Stimulated activated naive CD8-positive, alpha-beta T cell treated with anti-CD3 and anti-CD28 coated beads, Interleukin-15, Interleukin-2, amounts not matched to agents 100 ng/mL and 50 ng/mL, for 24 hours (primary cell): ENCODE data around the gene EIF2B5.
"Not testable (repeated sequence)": the region's sequence is repeated elsewhere in the genome, so short reads cannot be mapped to it uniquely, and the experiment has no call there.

Experiments
- H3K27ac Mint-ChIP-seq: one replicate; pipeline ENCODE4 v1.8.0; 2021; ENCODE audit warnings: mild to moderate bottlenecking, mixed read lengths
- H3K27me3 Mint-ChIP-seq: one replicate; pipeline ENCODE4 v1.8.0; 2021; ENCODE audit warnings: mixed read lengths
- H3K36me3 Mint-ChIP-seq: one replicate; pipeline ENCODE4 v1.8.0; 2021; ENCODE audit warnings: low read depth, mixed read lengths
- H3K4me1 Mint-ChIP-seq: one replicate; pipeline ENCODE4 v1.8.0; 2021; ENCODE audit warnings: low read depth, mixed read lengths
- H3K4me3 Mint-ChIP-seq: one replicate; pipeline ENCODE4 v1.8.0; 2021; ENCODE audit warnings: mild to moderate bottlenecking, mixed read lengths
- H3K9me3 Mint-ChIP-seq: one replicate; pipeline ENCODE4 v1.8.0; 2021; ENCODE audit warnings: mixed read lengths

Gene EIF2B5

GRCh38 chr3:184135149-184135910 lies at the start of gene EIF2B5:
EIF2B5 (plus strand) TSS chr3:184135358; CDS start chr3:184135386, 28 bp downstream.
- H3K4me3 Mint-ChIP-seq, result peak within 1 kb of the TSS; percentile 97
- H3K27me3 Mint-ChIP-seq, result no peaks in the 10 kb centered on the region
- H3K9me3 Mint-ChIP-seq, result no peaks in the 10 kb centered on the region
- peaks cover 33% of the 10 kb centered on the region for H3K4me1 Mint-ChIP-seq
- H3K36me3 Mint-ChIP-seq, result peaks cover 25% of the 10 kb centered on the region
- H3K27ac Mint-ChIP-seq, result peak within 1 kb of the TSS; percentile 95

GRCh38 chr3:184085389-184085852 lies 49.7 kb upstream of the EIF2B5 start:
- no peak overlapping the region for H3K4me3 Mint-ChIP-seq
- H3K9me3 Mint-ChIP-seq, result peaks cover 12% of the 10 kb centered on the region
- H3K36me3 Mint-ChIP-seq, result no peaks in the 10 kb centered on the region
- H3K27ac Mint-ChIP-seq, result no peak overlapping the region
- no peaks in the 10 kb centered on the region for H3K4me1 Mint-ChIP-seq
- no peaks in the 10 kb centered on the region for H3K27me3 Mint-ChIP-seq

GRCh38 chr3:184092199-184092598 lies 43.0 kb upstream of the EIF2B5 start:
- Mint-ChIP-seq H3K4me1 (no peaks in the 10 kb centered on the region), H3K27ac (no peak overlapping the region), H3K9me3 (peaks cover 18% of the 10 kb centered on the region), H3K36me3 (peaks cover 10% of the 10 kb centered on the region), H3K27me3 (peaks cover 18% of the 10 kb centered on the region), H3K4me3 (no peak overlapping the region)

GRCh38 chr3:184096811-184097383 lies 38.3 kb upstream of the EIF2B5 start, which contains the start of gene HTR3E:
HTR3E (plus strand) TSS chr3:184097064; CDS start chr3:184097530, 466 bp downstream.
- Mint-ChIP-seq H3K27ac (no peak within 1 kb of the TSS), H3K4me1 (no peaks in the 10 kb centered on the region), H3K4me3 (no peak within 1 kb of the TSS), H3K27me3 (peaks cover 13% of the 10 kb centered on the region), H3K9me3 (peaks cover 12% of the 10 kb centered on the region), H3K36me3 (peaks cover 6% of the 10 kb centered on the region)

- H3K4me3 Mint-ChIP-seq, result no peak overlapping the region
- peaks cover 7% of the 10 kb centered on the region for H3K27me3 Mint-ChIP-seq
- H3K9me3 Mint-ChIP-seq, result peaks cover 6% of the 10 kb centered on the region
- H3K4me1 Mint-ChIP-seq, result no peaks in the 10 kb centered on the region
- H3K27ac Mint-ChIP-seq, result no peak overlapping the region
- peaks cover 6% of the 10 kb centered on the region for H3K36me3 Mint-ChIP-seq
Observed at GRCh38 chr3:184097556-184097955, 37.6 kb upstream of the EIF2B5 start.

- Mint-ChIP-seq H3K9me3 (no peaks in the 10 kb centered on the region), H3K27ac (no peak overlapping the region), H3K4me3 (no peak overlapping the region), H3K4me1 (no peaks in the 10 kb centered on the region), H3K36me3 (no peaks in the 10 kb centered on the region), H3K27me3 (peaks cover 3% of the 10 kb centered on the region)
Observed at GRCh38 chr3:184099806-184100686, 35.1 kb upstream of the EIF2B5 start.

- Mint-ChIP-seq H3K36me3 (no peaks in the 10 kb centered on the region), H3K27me3 (peaks cover 5% of the 10 kb centered on the region), H3K4me3 (no peak overlapping the region), H3K27ac (no peak overlapping the region), H3K4me1 (no peaks in the 10 kb centered on the region), H3K9me3 (no peaks in the 10 kb centered on the region)
Observed at GRCh38 chr3:184110316-184110725, 24.8 kb upstream of the EIF2B5 start.

GRCh38 chr3:184116017-184116416 lies 19.1 kb upstream of the EIF2B5 start:
- Mint-ChIP-seq H3K4me1 (no peaks in the 10 kb centered on the region), H3K4me3 (no peak overlapping the region), H3K27me3 (peaks cover 9% of the 10 kb centered on the region), H3K27ac (no peak overlapping the region), H3K36me3 (no peaks in the 10 kb centered on the region), H3K9me3 (no peaks in the 10 kb centered on the region)

GRCh38 chr3:184117636-184118035 lies 17.5 kb upstream of the EIF2B5 start:
- Mint-ChIP-seq H3K4me3 (no peak overlapping the region), H3K36me3 (no peaks in the 10 kb centered on the region), H3K4me1 (no peaks in the 10 kb centered on the region), H3K27ac (no peak overlapping the region), H3K9me3 (no peaks in the 10 kb centered on the region), H3K27me3 (peaks cover 9% of the 10 kb centered on the region)

GRCh38 chr3:184121031-184121430 lies 14.1 kb upstream of the EIF2B5 start:
- not testable (repeated sequence) for H3K36me3 Mint-ChIP-seq, H3K4me3 Mint-ChIP-seq, H3K27me3 Mint-ChIP-seq, H3K4me1 Mint-ChIP-seq, H3K27ac Mint-ChIP-seq, H3K9me3 Mint-ChIP-seq

- H3K4me1 Mint-ChIP-seq, result no peaks in the 10 kb centered on the region
- H3K27me3 Mint-ChIP-seq, result no peaks in the 10 kb centered on the region
- H3K36me3 Mint-ChIP-seq, result no peaks in the 10 kb centered on the region
- H3K4me3 Mint-ChIP-seq, result no peak overlapping the region
- H3K9me3 Mint-ChIP-seq, result no peaks in the 10 kb centered on the region
- no peak overlapping the region for H3K27ac Mint-ChIP-seq
Observed at GRCh38 chr3:184126006-184126405, 9.2 kb upstream of the EIF2B5 start.

GRCh38 chr3:184129012-184129411 lies 6.1 kb upstream of the EIF2B5 start:
- H3K36me3 Mint-ChIP-seq, result no peaks in the 10 kb centered on the region
- no peaks in the 10 kb centered on the region for H3K9me3 Mint-ChIP-seq

GRCh38 chr3:184132945-184133344 lies 2.2 kb upstream of the EIF2B5 start:
- Mint-ChIP-seq H3K4me1 (peaks cover 32% of the 10 kb centered on the region), H3K4me3 (no peak overlapping the region), H3K36me3 (peaks cover 17% of the 10 kb centered on the region), H3K27me3 (no peaks in the 10 kb centered on the region), H3K9me3 (no peaks in the 10 kb centered on the region), H3K27ac (no peak overlapping the region)

More at GRCh38 chr3:184129012-184129411, 6.1 kb upstream of the EIF2B5 start:
- no peak overlapping the region for H3K27ac Mint-ChIP-seq
- H3K27me3 Mint-ChIP-seq, result no peaks in the 10 kb centered on the region
- H3K4me1 Mint-ChIP-seq, result peaks cover 8% of the 10 kb centered on the region
- no peak overlapping the region for H3K4me3 Mint-ChIP-seq

GRCh38 chr3:184133840-184134745 lies 1.1 kb upstream of the EIF2B5 start:
- no peaks in the 10 kb centered on the region for H3K27me3 Mint-ChIP-seq
- peak overlapping the region; percentile 97 for H3K4me3 Mint-ChIP-seq
- H3K27ac Mint-ChIP-seq, result peak overlapping the region; percentile 95
- H3K9me3 Mint-ChIP-seq, result no peaks in the 10 kb centered on the region
- H3K4me1 Mint-ChIP-seq, result peaks cover 33% of the 10 kb centered on the region
- H3K36me3 Mint-ChIP-seq, result peaks cover 19% of the 10 kb centered on the region
